Osteocyte (in vitro differentiated cells): Measurements from ENCODE around the gene ABCD3. TPM values are rescaled to one million over a fixed set of nuclear protein-coding genes. Genes with fewer than 3 reads are reported as not detected.
A peak's percentile ranks its signal among the peaks of the same experiment; 100 is the strongest.

ENCODE experiments used
- DNase-seq: peaks from one replicate; pipeline ENCODE4 v3.0.0; 2021; ENCODE audit warnings: mixed read lengths; ENCODE audit not compliant: unreplicated experiment; ENCODE audit errors: extremely low spot score
- H3K27ac Mint-ChIP-seq: one replicate; pipeline ENCODE4 v1.8.0; 2021; ENCODE audit warnings: mild to moderate bottlenecking, mixed read lengths; ENCODE audit not compliant: unreplicated experiment
- H3K27me3 Mint-ChIP-seq: one replicate; pipeline ENCODE4 v1.8.0; 2021; ENCODE audit warnings: mixed read lengths; ENCODE audit not compliant: unreplicated experiment
- H3K36me3 Mint-ChIP-seq: one replicate; pipeline ENCODE4 v1.8.0; 2021; ENCODE audit warnings: mixed read lengths; ENCODE audit not compliant: unreplicated experiment
- H3K4me1 Mint-ChIP-seq: one replicate; pipeline ENCODE4 v1.8.0; 2021; ENCODE audit warnings: mixed read lengths; ENCODE audit not compliant: unreplicated experiment
- H3K4me3 Mint-ChIP-seq: one replicate; pipeline ENCODE4 v1.8.0; 2021; ENCODE audit warnings: mild to moderate bottlenecking, moderate library complexity, mixed read lengths; ENCODE audit not compliant: unreplicated experiment
- H3K9me3 Mint-ChIP-seq: one replicate; pipeline ENCODE4 v1.8.0; 2021; ENCODE audit warnings: mixed read lengths; ENCODE audit not compliant: unreplicated experiment
- total RNA-seq: library from RNA; stranded (reverse); gene quantifications from 2 replicates; pipeline ENCODE4 v1.2.1, GENCODE V29; 2021
- TF ChIP-seq, protein P1 (sequence below): fragments of 200-600 bp; sonication (generic); IDR thresholded peaks from 2 replicates; pipeline ENCODE4 v1.5.0; 2021; ENCODE audit warnings: antibody characterized with exemption, mild to moderate bottlenecking, moderate library complexity

The ABCD3 gene
- total RNA-seq, 1 donor from 2014 or later, result 39.0 TPM

DNA sequence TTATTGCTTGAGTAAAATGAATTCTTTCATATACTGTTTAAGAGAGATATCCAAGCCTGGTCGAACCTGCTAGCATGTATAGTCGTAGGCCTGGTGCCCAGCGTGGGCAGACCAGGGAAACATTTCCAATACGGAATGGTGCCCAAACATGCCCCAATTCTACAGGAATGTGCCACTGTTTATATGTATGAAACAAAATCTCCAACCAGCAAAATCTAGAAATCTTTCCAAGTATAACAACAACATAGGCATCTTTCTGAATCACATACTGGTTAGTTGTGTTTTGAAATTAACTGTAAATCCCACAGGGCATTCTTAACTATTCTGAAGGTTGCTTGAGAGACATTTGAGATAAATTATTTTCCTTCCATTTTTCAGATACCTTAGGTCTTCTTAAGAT lies 17.0 kb upstream of the ABCD3 start:
- no peak overlapping the region for H3K4me3 Mint-ChIP-seq
- H3K9me3 Mint-ChIP-seq, result no peaks in the 10 kb centered on the region
- peaks cover 45% of the 10 kb centered on the region for H3K4me1 Mint-ChIP-seq
- peaks cover 2% of the 10 kb centered on the region for H3K27me3 Mint-ChIP-seq
- TF ChIP-seq, protein P1, sequence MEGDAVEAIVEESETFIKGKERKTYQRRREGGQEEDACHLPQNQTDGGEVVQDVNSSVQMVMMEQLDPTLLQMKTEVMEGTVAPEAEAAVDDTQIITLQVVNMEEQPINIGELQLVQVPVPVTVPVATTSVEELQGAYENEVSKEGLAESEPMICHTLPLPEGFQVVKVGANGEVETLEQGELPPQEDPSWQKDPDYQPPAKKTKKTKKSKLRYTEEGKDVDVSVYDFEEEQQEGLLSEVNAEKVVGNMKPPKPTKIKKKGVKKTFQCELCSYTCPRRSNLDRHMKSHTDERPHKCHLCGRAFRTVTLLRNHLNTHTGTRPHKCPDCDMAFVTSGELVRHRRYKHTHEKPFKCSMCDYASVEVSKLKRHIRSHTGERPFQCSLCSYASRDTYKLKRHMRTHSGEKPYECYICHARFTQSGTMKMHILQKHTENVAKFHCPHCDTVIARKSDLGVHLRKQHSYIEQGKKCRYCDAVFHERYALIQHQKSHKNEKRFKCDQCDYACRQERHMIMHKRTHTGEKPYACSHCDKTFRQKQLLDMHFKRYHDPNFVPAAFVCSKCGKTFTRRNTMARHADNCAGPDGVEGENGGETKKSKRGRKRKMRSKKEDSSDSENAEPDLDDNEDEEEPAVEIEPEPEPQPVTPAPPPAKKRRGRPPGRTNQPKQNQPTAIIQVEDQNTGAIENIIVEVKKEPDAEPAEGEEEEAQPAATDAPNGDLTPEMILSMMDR, result no peak
- DNase-seq, result no peak
- H3K27ac Mint-ChIP-seq, result peak overlapping the region; percentile 58
- H3K36me3 Mint-ChIP-seq, result no peaks in the 10 kb centered on the region

DNA sequence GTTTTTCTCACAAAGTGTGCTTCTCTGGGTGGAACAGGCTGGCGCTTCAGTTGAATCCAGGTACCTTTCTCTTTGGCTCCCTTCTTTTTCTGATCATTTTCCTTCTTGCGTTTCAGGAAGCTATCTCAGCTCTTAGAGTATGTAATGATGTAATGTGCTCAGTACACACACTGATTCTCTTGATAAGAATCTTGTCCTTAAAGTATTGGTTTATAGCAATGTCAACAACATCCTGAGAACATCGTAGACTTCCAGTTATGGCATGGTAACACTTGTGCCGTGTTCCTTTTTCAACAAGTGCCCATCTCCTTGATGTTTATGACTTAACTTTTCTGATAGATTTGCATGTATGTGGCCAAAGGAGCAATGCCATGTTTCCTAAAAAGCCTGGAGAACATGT lies 11.7 kb upstream of the ABCD3 start:
- H3K4me1 Mint-ChIP-seq, result peaks cover 19% of the 10 kb centered on the region
- TF ChIP-seq, protein P1, result no peak
- H3K9me3 Mint-ChIP-seq, result no peaks in the 10 kb centered on the region
- H3K27ac Mint-ChIP-seq, result no peak overlapping the region
- no peaks in the 10 kb centered on the region for H3K36me3 Mint-ChIP-seq
- H3K27me3 Mint-ChIP-seq, result peaks cover 8% of the 10 kb centered on the region
- H3K4me3 Mint-ChIP-seq, result no peak overlapping the region
- DNase-seq, result no peak

DNA sequence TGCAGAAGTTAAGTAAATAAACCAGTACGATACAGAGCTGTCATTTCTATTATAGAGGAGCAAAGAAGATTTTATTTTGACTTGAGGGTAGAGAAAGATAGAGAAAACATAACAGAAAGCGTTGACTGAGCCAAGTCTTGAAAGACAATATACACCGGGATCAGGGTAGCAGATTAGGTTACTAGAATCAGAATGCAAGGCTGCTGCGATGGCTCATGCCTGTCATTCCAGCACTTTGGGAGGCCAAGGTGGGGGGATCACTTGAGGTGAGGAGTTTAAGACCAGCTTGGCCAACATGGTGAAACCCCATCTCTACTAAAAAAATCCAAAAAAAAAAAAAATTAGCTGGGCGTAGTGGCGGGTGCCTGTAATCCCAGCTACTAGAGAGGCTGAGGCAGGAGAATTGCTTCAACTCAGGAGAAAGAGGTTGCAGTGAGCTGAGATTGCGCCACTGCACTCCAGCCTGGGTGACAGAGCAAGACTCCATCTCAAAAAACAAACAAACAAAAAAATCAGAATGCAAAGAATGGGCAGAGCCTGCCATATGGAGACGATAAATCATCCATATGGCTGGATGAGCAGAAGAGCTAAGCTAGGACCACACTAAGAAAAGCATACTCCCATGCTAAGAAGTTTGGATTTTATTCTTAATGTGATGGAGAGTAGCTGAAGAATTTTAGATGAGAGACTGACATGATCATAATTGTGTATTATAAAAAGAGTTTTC lies 9.9 kb upstream of the ABCD3 start:
- no peak for DNase-seq
- H3K4me3 Mint-ChIP-seq, result no peak overlapping the region
- no peak overlapping the region for H3K27ac Mint-ChIP-seq
- TF ChIP-seq, protein P1, result no peak
- H3K27me3 Mint-ChIP-seq, result peaks cover 11% of the 10 kb centered on the region
- no peaks in the 10 kb centered on the region for H3K9me3 Mint-ChIP-seq
- peaks cover 2% of the 10 kb centered on the region for H3K36me3 Mint-ChIP-seq
- peaks cover 13% of the 10 kb centered on the region for H3K4me1 Mint-ChIP-seq

DNA sequence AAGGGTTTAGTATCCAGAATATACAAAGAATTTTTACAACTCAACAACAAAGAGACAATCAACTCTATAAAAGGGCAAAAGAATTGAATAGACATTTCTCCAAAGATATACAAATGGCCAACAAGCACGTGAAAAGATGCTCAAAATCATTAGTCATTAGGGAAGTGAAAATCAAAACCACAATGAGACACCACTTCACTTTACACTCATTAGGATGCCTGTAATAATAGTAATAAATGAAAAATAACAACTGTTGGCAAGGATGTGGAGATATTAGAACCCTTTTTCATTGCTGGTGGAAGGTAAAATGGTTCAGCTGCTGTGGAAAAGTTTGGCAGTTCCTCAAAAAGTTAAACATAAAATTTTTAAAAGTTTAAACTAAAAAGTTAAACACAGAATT lies 7.0 kb upstream of the ABCD3 start:
- Mint-ChIP-seq H3K4me3 (no peak overlapping the region), H3K36me3 (peaks cover 2% of the 10 kb centered on the region), H3K27me3 (peaks cover 17% of the 10 kb centered on the region), H3K9me3 (no peaks in the 10 kb centered on the region), H3K4me1 (peaks cover 13% of the 10 kb centered on the region), H3K27ac (no peak overlapping the region)
- TF ChIP-seq, protein P1, result no peak
- no peak for DNase-seq

DNA sequence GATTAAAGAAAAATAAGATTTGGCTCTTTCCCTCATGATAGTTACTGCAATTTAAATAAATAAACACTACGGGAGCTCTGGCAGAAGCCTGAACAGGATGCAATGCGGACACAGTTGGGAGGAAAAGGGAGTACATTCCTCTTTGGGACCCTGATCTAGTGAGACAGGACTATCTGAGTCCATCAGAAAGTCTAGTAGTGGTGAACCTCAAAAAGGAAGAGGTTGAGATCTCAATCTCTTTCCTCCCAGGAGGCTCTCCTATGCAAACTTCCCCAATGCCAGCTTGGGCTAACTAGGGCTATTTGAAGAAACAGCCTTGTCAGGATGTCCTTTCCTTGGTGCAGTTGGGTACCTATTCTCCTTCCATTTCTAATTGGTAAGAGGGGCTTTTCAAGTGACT lies 4.9 kb upstream of the ABCD3 start:
- Mint-ChIP-seq H3K27ac (no peak overlapping the region), H3K27me3 (peaks cover 17% of the 10 kb centered on the region), H3K4me1 (peaks cover 3% of the 10 kb centered on the region), H3K9me3 (no peaks in the 10 kb centered on the region), H3K36me3 (peaks cover 2% of the 10 kb centered on the region), H3K4me3 (no peak overlapping the region)
- DNase-seq, result no peak
- TF ChIP-seq, protein P1, result no peak
